ENCODE data around the gene MCF2L2.
"Not testable (repeated sequence)": the region's sequence is repeated elsewhere in the genome, so short reads cannot be mapped to it uniquely, and the experiment has no call there.

MCF2L2 gene

DNA sequence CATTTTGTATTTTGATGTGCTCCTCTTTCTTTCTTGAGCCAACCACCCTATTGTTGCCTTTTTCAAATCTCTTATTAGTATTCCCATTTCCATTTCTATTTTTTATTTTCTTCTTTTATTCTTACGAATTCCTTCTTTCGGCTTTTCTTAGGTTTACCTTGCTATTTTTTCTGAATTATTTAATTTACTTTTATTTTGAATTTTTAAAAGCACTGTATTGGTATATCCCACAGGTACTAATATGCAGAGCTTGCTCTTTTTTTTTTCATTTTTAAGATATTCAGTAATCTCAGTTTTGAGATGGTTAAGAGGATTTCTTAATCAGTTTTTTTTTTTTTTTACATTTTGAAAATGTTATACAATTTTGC, 18.4 kb upstream of the MCF2L2 start:
- Histone ChIP-seq H3K27ac (no peak overlapping the region), H3K27me3 (replicated peaks) (no peaks in the 10 kb centered on the region), H3K4me3 (ENCODE audit: low read depth, low read length) (peak overlapping the region; percentile 98), H3K36me3 (replicated peaks) (no peaks in the 10 kb centered on the region)
- TF ChIP-seq, protein P1, sequence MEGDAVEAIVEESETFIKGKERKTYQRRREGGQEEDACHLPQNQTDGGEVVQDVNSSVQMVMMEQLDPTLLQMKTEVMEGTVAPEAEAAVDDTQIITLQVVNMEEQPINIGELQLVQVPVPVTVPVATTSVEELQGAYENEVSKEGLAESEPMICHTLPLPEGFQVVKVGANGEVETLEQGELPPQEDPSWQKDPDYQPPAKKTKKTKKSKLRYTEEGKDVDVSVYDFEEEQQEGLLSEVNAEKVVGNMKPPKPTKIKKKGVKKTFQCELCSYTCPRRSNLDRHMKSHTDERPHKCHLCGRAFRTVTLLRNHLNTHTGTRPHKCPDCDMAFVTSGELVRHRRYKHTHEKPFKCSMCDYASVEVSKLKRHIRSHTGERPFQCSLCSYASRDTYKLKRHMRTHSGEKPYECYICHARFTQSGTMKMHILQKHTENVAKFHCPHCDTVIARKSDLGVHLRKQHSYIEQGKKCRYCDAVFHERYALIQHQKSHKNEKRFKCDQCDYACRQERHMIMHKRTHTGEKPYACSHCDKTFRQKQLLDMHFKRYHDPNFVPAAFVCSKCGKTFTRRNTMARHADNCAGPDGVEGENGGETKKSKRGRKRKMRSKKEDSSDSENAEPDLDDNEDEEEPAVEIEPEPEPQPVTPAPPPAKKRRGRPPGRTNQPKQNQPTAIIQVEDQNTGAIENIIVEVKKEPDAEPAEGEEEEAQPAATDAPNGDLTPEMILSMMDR (IDR thresholded peaks at IDR 0.05; ENCODE audit: low read depth, low read length, missing control alignments): no peak
- in situ Hi-C loops (cut with HindIII; ENCODE audit: low pct_ligation_motif_present, low sequenced_read_pairs): no loop called here
- no peak for DNase-seq

DNA sequence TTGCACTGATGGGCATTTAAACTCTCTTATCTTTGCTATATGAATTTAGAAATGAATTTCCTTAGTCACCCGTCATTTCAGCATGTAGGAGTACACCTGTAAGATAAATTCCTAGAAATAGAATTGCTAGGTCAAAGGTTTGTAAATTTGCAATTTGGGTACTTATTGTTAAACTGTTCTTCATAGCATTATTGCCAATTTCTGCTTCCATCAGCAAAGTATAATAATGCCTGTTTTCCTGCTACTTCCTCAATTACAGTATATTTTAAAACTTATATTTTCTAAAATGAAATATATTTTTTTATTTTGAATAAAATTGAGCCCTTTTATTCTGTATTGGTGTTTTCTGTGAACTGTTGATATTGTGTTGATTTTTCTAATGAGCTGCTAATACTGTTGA, 16.3 kb upstream of the MCF2L2 start:
- H3K36me3 ChIP-seq (replicated peaks): no peaks in the 10 kb centered on the region
- no peaks in the 10 kb centered on the region for H3K27me3 ChIP-seq (replicated peaks)
- H3K4me3 ChIP-seq (ENCODE audit: low read depth, low read length): no peak overlapping the region
- TF ChIP-seq, protein P1 (IDR thresholded peaks at IDR 0.05; ENCODE audit: low read depth, low read length, missing control alignments): no peak
- in situ Hi-C loops (cut with HindIII; ENCODE audit: low pct_ligation_motif_present, low sequenced_read_pairs): no loop called here
- DNase-seq: no peak
- no peak overlapping the region for H3K27ac ChIP-seq

DNA sequence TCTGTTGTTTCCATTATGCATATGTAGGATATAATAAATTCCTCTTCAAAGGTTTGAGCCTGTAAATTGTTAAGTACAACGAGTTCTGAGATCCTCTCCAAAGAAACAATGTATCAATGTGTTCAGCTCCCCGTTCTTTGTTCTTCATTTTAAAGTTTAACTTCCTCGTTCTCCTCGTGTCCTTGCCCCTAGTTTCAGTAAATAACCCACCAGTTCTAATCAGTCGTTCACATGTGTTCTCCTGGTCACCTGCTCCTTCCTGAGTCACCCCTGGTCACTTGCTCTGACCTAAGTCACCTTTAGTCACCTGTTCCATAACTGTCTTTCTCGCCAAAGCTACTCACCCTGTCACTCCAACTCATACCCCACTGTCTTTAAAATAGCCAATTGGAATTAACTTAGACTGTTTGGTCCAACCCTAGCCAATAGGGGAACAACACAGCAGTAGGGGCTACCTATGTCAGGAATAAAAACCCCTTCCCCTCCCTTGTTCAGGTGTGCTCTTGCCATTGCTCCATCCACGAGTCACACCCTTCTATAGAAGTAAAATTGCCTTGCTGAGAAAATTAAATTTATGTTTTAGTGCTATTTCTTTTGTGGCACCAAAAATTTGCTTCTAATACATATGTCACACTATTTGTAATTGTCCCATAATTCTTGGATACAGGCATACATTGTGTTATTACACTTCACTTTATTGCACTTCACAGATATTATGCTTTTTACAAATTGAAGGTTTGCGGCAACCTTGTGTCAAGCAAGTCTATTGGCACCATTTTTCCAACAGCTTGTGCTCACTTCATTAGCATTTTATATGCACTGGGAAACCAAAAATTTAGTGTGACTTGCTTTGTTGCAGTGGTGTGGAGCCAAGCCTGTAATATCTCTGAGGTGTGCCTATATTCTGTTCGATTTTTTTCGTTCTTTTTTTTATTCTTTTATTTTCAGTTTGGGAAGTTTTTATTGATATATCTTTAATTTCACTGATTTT, 15.3 kb upstream of the MCF2L2 start:
- in situ Hi-C loops (cut with HindIII; ENCODE audit: low pct_ligation_motif_present, low sequenced_read_pairs): no loop called here
- H3K27me3 ChIP-seq (replicated peaks): no peaks in the 10 kb centered on the region
- no peaks in the 10 kb centered on the region for H3K36me3 ChIP-seq (replicated peaks)

DNA sequence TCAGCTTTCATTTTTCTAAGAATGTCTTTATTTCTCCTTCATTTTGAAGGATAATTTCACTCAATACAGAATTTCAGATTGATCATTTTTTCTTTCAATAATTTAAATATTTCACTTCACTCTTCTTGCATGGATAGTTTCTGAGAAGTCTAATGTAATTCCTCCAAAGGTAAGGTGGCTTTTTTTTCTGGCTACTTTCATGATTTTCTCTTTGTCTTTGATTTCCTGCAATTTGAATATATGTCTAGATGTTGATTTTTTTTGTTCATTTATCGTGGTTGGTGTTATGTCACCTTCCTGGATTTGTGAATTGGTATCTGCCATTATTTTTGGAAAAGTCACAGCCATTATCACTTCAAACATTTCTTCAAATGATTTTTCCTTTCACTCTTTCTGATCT, 14.6 kb upstream of the MCF2L2 start:
- TF ChIP-seq, protein P1 (IDR thresholded peaks at IDR 0.05; ENCODE audit: low read depth, low read length, missing control alignments): no peak
- in situ Hi-C loops (cut with HindIII; ENCODE audit: low pct_ligation_motif_present, low sequenced_read_pairs): no loop called here

More for the DNA sequence above, 15.3 kb upstream of the MCF2L2 start:
- DNase-seq: no peak
- Histone ChIP-seq H3K27ac (no peak overlapping the region), H3K4me3 (ENCODE audit: low read depth, low read length) (no peak overlapping the region)
- TF ChIP-seq, protein P1 (IDR thresholded peaks at IDR 0.05; ENCODE audit: low read depth, low read length, missing control alignments): no peak

DNA sequence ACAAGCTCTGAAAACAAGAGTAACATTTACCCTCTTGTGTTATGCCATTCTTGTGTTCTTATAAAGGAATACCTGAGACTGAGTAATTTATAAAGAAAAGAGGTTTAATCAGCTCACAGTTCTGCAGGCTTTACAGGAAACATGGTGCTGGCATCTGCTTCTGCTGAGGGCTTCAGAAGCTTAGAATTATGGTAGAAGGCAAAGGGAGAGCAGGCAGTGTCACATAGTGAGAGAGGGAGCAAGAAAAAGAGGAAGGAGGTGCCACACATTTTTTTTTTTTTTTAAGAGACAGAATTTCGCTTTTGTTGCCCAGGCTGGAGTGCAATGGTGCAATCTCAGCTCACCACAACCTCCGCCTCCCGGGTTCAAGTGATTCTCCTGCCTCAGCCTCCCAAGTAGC, 12.1 kb upstream of the MCF2L2 start:
- H3K27ac ChIP-seq; H3K27me3 ChIP-seq (replicated peaks); in situ Hi-C loops (cut with HindIII; ENCODE audit: low pct_ligation_motif_present, low sequenced_read_pairs); H3K36me3 ChIP-seq (replicated peaks); H3K4me3 ChIP-seq (ENCODE audit: low read depth, low read length); DNase-seq: not testable (repeated sequence)

More for the DNA sequence above, 14.6 kb upstream of the MCF2L2 start:
- no peaks in the 10 kb centered on the region for H3K36me3 ChIP-seq (replicated peaks)
- H3K4me3 ChIP-seq (ENCODE audit: low read depth, low read length): no peak overlapping the region
- DNase-seq: no peak
- H3K27me3 ChIP-seq (replicated peaks): no peaks in the 10 kb centered on the region
- no peak overlapping the region for H3K27ac ChIP-seq

DNA sequence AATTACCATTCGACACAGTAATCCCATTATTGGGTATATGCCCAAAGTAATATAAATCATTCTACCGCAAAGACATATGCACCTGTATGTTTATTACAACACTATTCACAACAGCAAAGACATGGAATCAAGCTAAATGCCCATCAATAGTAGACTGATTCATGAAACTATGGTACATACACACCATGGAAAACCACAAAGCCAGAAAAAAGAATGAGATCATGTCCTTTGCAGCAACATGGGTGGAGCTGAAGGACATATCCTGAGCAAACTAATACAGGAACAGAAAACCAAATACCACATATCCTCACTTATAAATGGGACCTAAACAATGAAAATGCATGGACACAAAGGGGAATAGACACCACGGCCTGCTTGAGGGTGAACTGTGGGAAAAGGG, 11.1 kb upstream of the MCF2L2 start:
- no peak overlapping the region for H3K4me3 ChIP-seq (ENCODE audit: low read depth, low read length)
- TF ChIP-seq, protein P1 (IDR thresholded peaks at IDR 0.05; ENCODE audit: low read depth, low read length, missing control alignments): no peak
- in situ Hi-C loops (cut with HindIII; ENCODE audit: low pct_ligation_motif_present, low sequenced_read_pairs): no loop called here
- no peaks in the 10 kb centered on the region for H3K27me3 ChIP-seq (replicated peaks)
- no peaks in the 10 kb centered on the region for H3K36me3 ChIP-seq (replicated peaks)
- H3K27ac ChIP-seq: no peak overlapping the region
- DNase-seq: no peak
